IPS-18a (cell line): Measurements from ENCODE around the gene ARL5A.

ENCODE experiments used
- H3K27ac ChIP-seq: one replicate; pipeline ENCODE4 v1.5.1; 2013; ENCODE audit warnings: low read length
- H3K27me3 ChIP-seq: one replicate; pipeline ENCODE4 v1.6.1; 2013; ENCODE audit warnings: mild to moderate bottlenecking, low read length; ENCODE audit not compliant: control insufficient read depth, insufficient read depth
- H3K36me3 ChIP-seq: one replicate; pipeline ENCODE4 v1.6.1; 2013; ENCODE audit warnings: low read depth, low read length; ENCODE audit not compliant: control insufficient read depth
- H3K4me1 ChIP-seq: one replicate; pipeline ENCODE4 v1.6.1; 2013; ENCODE audit warnings: low read depth, low read length; ENCODE audit not compliant: control insufficient read depth
- H3K4me3 ChIP-seq: one replicate; pipeline ENCODE4 v1.5.1; 2013; ENCODE audit warnings: low read length
- H3K9ac ChIP-seq: one replicate; pipeline ENCODE4 v1.6.1; 2013; ENCODE audit warnings: mild to moderate bottlenecking, low read length, moderate library complexity
- H3K9me3 ChIP-seq: one replicate; pipeline ENCODE4 v1.6.1; 2013; ENCODE audit warnings: low read depth, low read length; ENCODE audit not compliant: control insufficient read depth

Gene ARL5A

DNA sequence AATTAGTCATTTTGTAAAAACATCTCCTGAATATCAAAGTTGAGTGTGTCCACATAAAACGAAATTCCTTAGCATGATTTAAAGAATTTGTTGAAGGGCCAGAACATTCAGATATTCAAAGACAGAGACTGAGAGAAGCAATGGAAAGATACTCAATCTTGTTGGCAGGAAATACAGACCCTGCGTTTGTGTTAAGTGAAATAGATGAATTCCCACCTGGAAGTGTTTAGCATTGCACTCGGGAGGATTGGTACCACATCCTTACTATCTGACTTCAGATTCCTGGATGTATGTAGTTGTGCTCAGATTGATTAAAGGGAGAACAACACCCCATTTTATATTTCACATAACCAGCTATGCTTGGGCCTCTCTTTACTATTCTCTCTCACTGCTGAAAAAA is 9.7 kb upstream of the ARL5A start:
- Histone ChIP-seq H3K27ac (no peak overlapping the region), H3K9ac (no peak overlapping the region), H3K9me3 (no peaks in the 10 kb centered on the region), H3K4me3 (no peak overlapping the region), H3K27me3 (no peaks in the 10 kb centered on the region), H3K4me1 (no peaks in the 10 kb centered on the region), H3K36me3 (no peaks in the 10 kb centered on the region)

DNA sequence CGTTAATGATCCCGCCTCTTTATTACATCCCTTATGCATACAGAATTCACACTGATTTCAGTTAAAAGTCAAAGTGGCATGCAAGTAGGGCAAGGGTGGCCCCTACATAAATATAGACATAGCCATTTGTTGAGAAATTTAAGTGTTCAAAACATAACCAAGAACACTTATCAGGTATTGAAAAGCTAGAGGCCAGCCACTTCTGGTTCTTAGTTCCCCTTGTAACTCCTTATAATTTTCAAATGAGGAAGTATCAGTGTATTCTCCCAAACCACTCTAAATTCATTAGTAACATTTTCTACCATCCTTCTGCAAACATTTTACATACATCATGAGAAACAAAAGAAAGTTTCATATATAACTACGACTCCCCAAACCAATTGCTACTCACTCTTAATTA is 5.8 kb upstream of the ARL5A start:
- H3K27me3 ChIP-seq, result peaks cover 5% of the 10 kb centered on the region
- H3K4me3 ChIP-seq, result no peak overlapping the region
- H3K9ac ChIP-seq, result no peak overlapping the region
- no peaks in the 10 kb centered on the region for H3K4me1 ChIP-seq
- H3K36me3 ChIP-seq, result no peaks in the 10 kb centered on the region
- H3K27ac ChIP-seq, result no peak overlapping the region
- H3K9me3 ChIP-seq, result no peaks in the 10 kb centered on the region

DNA sequence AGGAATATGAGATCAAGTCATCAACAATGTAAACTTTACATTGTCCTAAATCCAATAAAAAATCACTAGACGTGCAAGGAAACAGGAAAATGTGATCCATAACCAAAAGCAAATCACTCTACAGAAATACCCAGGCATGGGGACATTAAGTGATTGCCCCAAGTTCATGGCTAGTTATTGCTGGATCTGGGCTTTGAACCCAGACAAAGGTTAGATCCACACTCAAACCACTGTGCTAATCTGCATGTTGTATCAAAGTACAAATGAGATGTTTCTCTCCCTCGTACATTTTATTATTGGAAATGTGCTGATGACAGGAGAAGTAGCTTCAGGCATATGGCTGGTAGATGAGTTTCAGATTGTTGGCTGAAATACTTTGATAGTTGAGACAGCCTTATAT is 2.7 kb upstream of the ARL5A start:
- Histone ChIP-seq H3K9ac (no peak overlapping the region), H3K27me3 (peaks cover 5% of the 10 kb centered on the region), H3K27ac (no peak overlapping the region), H3K36me3 (no peaks in the 10 kb centered on the region), H3K4me3 (no peak overlapping the region), H3K4me1 (peaks cover 10% of the 10 kb centered on the region), H3K9me3 (no peaks in the 10 kb centered on the region)

DNA sequence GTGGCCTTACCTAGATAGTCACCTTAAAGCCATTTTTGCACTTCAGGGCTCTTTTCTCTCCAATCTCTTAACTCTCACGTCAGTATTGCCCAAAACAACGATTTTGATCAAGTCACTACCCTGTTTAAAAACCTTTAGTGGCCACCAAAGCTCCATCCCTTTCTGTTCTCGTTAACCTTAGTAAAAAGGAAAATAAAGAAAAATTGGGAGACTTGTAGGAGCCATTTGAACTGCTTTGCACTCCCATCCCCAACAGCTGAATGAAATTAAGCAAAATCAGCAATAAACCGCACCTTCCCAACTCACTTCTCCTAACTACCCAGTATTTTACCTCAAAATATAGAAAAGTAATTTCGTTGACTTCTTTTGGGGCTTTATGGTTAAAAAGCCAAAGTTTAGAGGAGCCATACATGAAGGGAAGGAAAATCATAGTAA is 686 bp upstream of the ARL5A start:
- Histone ChIP-seq H3K9ac (peak overlapping the region; percentile 89), H3K36me3 (no peaks in the 10 kb centered on the region), H3K4me3 (peak overlapping the region; percentile 97), H3K27me3 (peaks cover 5% of the 10 kb centered on the region), H3K27ac (no peak overlapping the region), H3K9me3 (no peaks in the 10 kb centered on the region), H3K4me1 (peaks cover 10% of the 10 kb centered on the region)

DNA sequence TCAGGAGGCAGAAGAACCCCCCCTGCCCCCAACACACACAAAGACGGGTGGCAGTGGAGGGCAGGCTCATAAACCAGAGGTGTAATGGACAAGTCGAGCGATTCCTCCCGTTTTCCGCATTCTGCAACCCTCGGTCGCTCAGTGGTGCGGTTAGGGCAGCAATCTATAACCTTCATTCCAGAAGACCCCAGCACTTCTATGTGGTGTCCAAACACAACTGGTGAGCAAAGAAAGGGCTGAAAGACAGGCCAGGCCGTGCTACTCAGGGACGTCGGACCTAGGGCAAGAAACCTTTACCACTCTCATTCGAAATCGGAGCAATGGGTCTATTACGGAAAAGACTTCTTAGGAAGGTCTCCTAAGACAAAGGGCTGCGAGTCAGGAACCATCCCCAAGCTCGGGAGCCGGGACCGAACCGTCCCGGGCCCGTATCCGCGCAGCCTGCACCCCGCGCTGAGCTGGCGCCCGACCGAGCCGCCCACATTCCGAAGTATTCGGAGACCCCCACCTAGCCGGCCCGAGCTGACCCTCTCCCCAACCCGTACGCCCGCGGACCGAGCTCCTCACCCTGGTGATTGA is 568 bp downstream of the ARL5A start:
- Histone ChIP-seq H3K27ac (peak overlapping the region; percentile 39), H3K4me3 (peak overlapping the region; percentile 97), H3K9me3 (no peaks in the 10 kb centered on the region), H3K36me3 (no peaks in the 10 kb centered on the region), H3K4me1 (peaks cover 13% of the 10 kb centered on the region), H3K9ac (peak overlapping the region; percentile 89), H3K27me3 (peaks cover 5% of the 10 kb centered on the region)

DNA sequence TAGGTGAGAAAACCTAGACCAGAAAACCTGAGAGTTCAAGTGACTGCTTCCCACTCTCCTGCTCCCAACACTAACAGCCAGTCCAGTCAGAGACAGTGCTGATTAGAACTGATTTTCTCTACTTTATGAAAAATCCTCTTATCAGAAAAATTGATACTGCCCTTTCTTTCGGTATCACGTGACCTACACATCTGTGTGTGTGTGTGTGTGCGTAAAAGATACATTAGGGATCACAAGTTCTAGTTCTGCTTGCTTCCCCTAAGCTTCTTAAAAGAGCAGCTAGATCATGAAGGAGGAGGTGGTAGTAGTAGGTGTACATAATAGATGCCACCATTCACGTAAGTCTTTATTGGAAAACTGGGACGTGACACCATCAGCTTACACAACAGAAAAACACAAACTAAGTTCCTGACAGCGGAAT is 1.5 kb downstream of the ARL5A start:
- no peaks in the 10 kb centered on the region for H3K36me3 ChIP-seq
- H3K4me3 ChIP-seq, result peak overlapping the region; percentile 97
- peak overlapping the region; percentile 89 for H3K9ac ChIP-seq
- H3K9me3 ChIP-seq, result no peaks in the 10 kb centered on the region
- H3K27me3 ChIP-seq, result peaks cover 5% of the 10 kb centered on the region
- H3K4me1 ChIP-seq, result peaks cover 14% of the 10 kb centered on the region
- H3K27ac ChIP-seq, result no peak overlapping the region

DNA sequence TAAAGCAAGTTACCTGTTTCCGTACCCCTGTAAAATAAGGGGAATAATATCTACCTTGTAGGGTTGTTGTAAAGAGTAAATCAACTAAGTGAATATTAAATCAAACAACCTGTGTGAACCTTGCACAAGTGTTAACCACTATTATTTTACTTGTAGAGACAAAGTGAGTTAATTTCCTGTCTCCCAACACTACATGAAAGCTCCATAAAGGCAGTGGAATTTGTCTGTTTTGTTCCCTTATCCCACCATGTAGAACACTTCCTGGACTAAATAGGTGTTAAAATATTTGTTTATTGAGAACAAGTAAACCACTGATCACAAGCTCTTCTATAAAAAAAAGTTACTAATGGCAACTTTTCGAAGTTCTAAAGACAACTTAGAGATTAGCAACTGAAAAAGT is 3.3 kb downstream of the ARL5A start:
- Histone ChIP-seq H3K4me3 (no peak overlapping the region), H3K4me1 (peaks cover 14% of the 10 kb centered on the region), H3K9ac (no peak overlapping the region), H3K27ac (no peak overlapping the region), H3K36me3 (no peaks in the 10 kb centered on the region), H3K9me3 (no peaks in the 10 kb centered on the region), H3K27me3 (peaks cover 5% of the 10 kb centered on the region)

DNA sequence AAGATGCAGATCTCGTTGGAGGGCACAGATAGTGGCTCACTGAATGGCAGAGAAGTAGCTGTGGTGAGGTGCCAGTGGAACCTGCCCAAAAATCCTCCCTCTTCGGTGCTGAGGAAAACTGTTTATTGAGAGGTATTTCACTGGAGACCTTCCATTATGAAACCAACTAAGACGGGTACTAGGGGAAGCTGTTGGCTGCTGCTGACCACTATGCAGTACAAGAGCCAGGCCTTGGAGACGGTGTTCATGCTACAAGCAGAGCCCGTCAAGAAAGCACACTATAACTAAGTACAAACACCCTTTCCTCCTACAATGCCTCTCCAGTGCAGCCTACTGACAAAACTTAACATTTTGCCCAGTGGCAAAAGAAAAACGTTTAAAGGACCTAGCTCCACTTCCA is 4.6 kb downstream of the ARL5A start:
- H3K9ac ChIP-seq, result no peak overlapping the region
- no peak overlapping the region for H3K27ac ChIP-seq
- H3K4me1 ChIP-seq, result peaks cover 14% of the 10 kb centered on the region
- H3K9me3 ChIP-seq, result no peaks in the 10 kb centered on the region
- peaks cover 1% of the 10 kb centered on the region for H3K36me3 ChIP-seq
- H3K27me3 ChIP-seq, result no peaks in the 10 kb centered on the region
- no peak overlapping the region for H3K4me3 ChIP-seq

DNA sequence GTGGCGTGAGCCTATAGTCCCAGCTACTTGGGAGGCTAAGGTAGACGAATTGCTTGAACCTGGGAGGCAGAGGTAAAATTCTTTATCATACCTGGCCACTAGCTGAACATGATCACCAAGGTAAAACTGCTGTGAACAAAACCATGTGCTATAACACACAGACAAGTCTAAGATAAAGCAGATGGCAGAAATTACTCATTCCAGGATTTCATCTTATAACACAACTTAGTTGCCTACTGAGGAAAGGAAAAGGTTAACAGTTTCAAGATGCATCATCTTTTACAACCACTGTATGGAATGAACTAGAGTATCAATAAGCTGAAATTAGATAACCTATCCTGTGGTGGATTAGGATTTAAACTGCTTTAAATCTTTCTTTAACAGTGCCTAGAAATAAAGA is 8.3 kb downstream of the ARL5A start:
- H3K4me3 ChIP-seq, result no peak overlapping the region
- H3K9me3 ChIP-seq, result no peaks in the 10 kb centered on the region
- peaks cover 3% of the 10 kb centered on the region for H3K36me3 ChIP-seq
- H3K9ac ChIP-seq, result no peak overlapping the region
- H3K27me3 ChIP-seq, result no peaks in the 10 kb centered on the region
- H3K4me1 ChIP-seq, result peaks cover 4% of the 10 kb centered on the region
- H3K27ac ChIP-seq, result no peak overlapping the region

DNA sequence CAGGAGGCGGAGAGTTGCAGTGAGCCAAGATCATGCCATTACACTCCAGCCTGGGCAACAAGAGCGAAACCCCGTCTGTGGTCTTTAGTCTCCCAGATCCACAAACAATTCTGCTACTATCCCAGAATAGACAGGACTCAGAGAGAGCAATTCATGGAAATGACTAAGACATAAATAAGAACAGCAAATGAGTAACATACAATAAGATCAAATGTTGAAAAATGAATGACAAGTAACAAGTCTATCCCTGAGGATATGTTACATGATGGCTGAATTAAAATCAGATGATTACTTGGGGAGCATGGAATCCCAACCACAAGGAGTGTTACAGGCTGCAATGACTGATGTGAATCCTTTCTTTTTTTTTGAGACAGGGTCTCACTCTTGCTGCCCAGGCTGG is 10.3 kb downstream of the ARL5A start:
- no peak overlapping the region for H3K4me3 ChIP-seq
- H3K9me3 ChIP-seq, result no peaks in the 10 kb centered on the region
- no peaks in the 10 kb centered on the region for H3K27me3 ChIP-seq
- H3K27ac ChIP-seq, result no peak overlapping the region
- H3K4me1 ChIP-seq, result peaks cover 4% of the 10 kb centered on the region
- no peak overlapping the region for H3K9ac ChIP-seq
- H3K36me3 ChIP-seq, result peaks cover 19% of the 10 kb centered on the region

DNA sequence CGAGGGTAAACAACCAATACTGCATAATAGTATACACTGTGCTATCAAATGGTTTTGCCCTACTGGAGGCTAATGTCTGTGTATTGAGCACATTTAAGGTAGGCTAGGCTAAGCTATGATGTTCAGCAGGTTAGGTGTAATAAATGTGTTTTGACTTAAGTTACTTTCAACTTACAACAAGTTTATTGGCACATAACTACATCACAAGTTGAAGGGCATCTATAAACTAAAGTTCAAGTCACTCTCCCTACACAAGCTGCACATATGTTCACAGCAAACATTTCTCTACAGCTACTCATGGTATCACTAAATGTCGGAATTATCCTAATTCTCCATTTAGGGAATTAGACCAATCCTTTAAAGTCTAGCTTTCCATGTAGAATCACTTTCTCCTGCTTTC is 11.4 kb downstream of the ARL5A start:
- H3K4me3 ChIP-seq, result no peak overlapping the region
- H3K27ac ChIP-seq, result no peak overlapping the region
- H3K4me1 ChIP-seq, result no peaks in the 10 kb centered on the region
- H3K36me3 ChIP-seq, result peaks cover 23% of the 10 kb centered on the region
- H3K27me3 ChIP-seq, result no peaks in the 10 kb centered on the region
- no peak overlapping the region for H3K9ac ChIP-seq
- no peaks in the 10 kb centered on the region for H3K9me3 ChIP-seq

DNA sequence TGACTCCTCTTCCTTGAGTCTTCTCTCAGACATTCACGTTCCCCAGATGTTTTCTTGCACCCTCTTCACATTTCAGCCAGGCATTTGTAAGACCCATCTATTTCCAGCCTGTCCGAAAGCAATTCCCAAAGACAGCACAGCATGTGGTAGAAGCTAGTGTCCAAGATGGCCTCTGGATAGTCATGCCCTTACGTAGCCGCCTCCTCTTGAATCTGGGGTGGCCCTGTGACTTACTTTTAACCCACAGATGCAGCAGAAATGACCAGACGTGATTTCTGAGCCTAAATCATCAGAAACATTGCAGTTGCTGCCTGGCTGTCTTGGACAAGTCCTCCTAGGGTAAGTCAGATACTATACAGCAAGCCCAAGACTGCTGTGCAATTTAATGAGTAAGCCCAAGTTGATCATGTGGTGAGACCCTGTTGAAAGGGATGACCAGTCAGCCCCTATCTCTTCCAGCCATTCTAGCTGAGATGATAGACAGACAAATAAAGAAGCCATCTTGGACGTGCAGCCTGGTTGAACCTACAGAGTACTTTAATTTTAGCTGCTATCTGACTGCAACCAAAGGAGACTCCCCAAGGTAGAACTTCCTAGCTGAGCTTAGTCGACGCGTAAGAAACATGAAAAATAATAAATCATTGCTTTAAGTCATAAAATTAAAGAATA is 12.3 kb downstream of the ARL5A start:
- Histone ChIP-seq H3K4me1 (no peaks in the 10 kb centered on the region), H3K27ac (no peak overlapping the region), H3K36me3 (peaks cover 24% of the 10 kb centered on the region), H3K9me3 (no peaks in the 10 kb centered on the region), H3K27me3 (no peaks in the 10 kb centered on the region), H3K4me3 (no peak overlapping the region), H3K9ac (no peak overlapping the region)
